Measurements from ENCODE around the gene COLQ.
A peak's percentile ranks its signal among the peaks of the same experiment; 100 is the strongest.

Gene COLQ

GRCh38 chr3:15454965-15455364 lies 66.5 kb downstream of the COLQ start:
- DNase-seq (ENCODE audit: low spot score), result no peak

- no peak for DNase-seq (ENCODE audit: low spot score)
Measured at GRCh38 chr3:15453991-15454625, 67.4 kb downstream of the COLQ start.

DNA sequence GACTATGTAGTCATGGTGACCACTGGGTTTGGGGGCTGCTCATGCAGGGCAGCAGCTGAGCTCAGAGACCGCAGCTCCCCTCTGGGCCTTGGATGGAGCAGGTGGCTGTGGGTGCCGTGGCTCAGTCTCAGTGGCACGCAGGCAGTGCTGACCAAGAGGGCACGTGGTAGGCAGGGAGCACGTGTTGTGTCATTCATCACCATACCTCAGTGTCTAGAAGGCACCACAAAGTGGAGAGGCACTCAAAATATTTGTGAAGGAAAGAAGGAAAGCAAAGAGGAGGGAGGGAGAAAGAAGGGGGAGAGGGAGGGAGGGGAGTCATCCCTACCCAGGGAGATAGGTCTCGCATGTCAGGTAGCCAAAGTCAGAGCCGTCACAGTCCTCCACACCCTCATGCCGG lies 68.0 kb downstream of the COLQ start:
- DNase-seq (ENCODE audit: low spot score), result no peak

- no peak for DNase-seq (ENCODE audit: low spot score)
Measured at GRCh38 chr3:15452961-15453360, 68.5 kb downstream of the COLQ start.

- DNase-seq (ENCODE audit: low spot score), result no peak
Measured at GRCh38 chr3:15452156-15452555, 69.3 kb downstream of the COLQ start.

GRCh38 chr3:15451216-15452113 lies 70.0 kb downstream of the COLQ start:
- DNase-seq (ENCODE audit: low spot score), result no peak

- no peak for DNase-seq (ENCODE audit: low spot score)
Measured at GRCh38 chr3:15450438-15451215, 70.9 kb downstream of the COLQ start.

- DNase-seq (ENCODE audit: low spot score), result no peak
Measured at GRCh38 chr3:15449489-15450224, 71.8 kb downstream of the COLQ start.

DNA sequence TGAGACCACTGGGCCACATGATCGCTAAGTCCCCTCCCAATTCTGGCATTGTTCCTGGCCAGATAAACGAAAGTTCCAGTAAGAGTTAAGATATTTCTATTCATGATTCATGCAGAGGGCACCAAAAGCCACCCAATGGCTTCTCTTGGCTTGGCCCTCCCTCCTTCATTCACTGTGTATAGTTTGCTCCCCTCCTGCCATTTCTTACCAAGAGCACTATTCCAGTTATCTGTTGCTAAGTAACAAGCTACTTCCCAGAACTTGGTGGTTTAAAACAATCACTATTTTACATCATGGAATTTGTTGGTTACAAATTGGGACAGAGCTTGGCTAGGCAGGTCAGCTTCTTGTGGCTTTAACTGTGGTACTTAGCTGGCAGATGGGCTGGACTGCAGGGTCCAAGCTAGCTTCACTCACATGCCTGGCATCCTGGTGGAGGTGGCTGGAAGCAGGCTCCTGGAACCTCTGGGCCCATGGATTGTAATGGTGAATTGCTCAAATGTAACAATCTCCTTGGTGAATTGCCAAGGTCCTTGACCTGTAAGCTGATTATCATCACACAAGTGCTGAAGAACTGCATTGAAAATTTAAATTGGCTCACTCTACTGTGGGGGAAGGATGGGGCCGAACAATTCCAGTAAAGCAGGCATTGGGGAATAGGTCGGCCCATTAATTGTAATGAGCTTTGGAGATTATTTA lies 77.5 kb downstream of the COLQ start:
- DNase-seq (ENCODE audit: low spot score), result no peak

DNA sequence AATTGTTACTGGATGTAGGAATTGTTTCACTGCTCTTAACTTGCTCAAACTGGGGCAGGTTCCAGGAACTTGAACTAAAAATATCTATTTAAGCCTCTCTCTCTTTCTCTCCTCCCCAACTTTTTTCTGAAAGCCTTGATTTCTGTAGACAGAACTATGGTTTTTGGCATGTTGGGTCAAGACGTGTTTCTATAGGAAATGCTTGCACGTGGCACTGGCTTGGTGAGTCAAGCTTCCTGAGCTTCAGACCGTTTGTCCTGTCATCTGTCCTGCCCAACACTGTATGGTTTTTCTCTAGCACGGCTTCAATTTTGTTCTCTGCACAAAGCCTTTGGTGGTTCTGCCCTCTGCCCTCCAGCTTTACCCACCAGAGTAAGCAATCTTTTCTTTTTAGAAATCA lies 80.6 kb downstream of the COLQ start:
- DNase-seq (ENCODE audit: low spot score), result no peak

DNA sequence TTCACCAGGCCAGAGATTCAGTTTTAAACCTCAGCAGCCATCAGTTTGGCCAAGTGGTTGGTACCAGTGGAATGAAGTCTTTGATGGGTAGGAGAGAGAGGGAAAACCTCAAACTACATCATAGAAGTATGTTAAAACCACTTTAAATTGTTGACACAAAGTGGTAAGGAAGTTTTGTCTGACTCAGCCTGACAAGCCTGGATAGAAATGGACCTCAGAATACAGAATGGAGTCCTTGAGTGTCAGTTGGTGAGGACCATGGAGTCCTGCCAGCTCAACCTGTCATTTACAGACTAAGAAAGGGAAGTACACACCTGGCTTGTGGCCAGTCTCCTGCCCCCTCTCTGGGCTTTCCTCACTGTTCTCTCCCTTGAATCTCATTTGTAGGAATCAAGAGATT lies 82.0 kb downstream of the COLQ start:
- peak; percentile 41 for DNase-seq (ENCODE audit: low spot score)

- DNase-seq (ENCODE audit: low spot score), result no peak
Measured at GRCh38 chr3:15438983-15439382, 82.5 kb downstream of the COLQ start.

DNA sequence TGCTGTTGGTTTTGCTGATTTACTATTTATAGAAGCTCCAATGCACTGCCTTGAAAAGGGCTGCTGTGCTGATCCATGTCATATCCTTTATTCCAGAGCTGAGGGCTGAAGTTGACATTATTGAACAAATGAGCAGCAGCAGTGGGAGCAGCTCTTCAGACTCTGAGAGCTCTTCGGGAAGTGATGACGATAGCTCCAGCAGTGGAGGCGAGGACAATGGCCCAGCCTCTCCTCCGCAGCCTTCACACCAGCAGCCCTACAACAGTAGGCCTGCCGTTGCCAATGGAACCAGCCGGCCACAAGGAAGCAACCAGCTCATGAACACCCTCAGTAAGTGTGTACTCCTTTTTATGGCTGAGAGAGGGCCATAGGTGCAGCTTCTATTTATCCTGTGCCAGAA lies 85.3 kb downstream of the COLQ start:
- DNase-seq (ENCODE audit: low spot score), result no peak

DNA sequence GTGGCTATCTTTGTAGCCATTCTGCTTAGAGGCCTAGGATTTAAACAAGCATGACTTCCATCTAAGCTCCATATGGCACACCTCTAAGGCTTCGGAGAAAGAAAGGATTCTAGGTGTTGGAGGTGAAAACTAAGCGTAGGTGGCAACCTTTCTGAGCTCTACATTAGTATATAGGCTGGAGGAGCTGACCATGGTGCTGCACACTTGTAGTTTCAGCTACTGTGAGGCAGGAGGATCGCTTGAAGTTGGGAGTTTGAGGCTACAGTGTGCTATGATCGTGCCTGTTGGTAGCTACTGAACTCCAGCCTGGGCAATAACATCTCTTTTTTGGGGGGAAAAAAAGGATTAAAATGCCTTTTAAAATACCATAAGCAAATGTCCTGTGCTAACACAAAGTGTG lies 86.8 kb downstream of the COLQ start:
- DNase-seq (ENCODE audit: low spot score), result no peak

GRCh38 chr3:15433531-15433930 lies 88.0 kb downstream of the COLQ start:
- no peak for DNase-seq (ENCODE audit: low spot score)

DNA sequence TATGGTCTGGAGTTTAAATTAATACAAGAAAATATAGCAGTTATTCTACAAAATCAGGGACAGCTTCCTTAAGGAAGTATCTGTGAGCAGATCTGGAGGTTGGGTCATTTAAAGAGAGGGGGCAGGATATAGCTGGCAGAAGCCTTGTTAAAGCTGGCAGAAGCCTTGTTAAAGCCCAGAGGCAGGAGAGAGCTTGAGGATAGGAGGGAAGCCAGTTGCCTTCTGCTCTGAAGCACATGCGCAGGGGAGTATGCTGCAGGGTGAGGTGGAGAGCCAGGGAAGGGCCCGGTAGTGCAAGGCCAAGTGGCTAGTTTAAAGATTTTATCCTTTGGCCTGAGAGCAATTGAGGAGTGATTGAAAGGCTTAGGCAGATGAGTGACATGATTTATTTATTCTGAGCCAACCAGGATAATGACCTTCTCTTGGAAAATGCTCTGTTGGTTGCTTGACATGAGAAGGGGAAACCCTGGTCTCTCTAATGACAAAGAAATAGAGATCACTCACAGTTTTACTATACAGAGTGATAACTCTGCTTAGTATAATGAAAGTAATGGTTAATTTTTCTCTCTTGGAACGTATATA lies 90.2 kb downstream of the COLQ start:
- DNase-seq (ENCODE audit: low spot score), result no peak

DNA sequence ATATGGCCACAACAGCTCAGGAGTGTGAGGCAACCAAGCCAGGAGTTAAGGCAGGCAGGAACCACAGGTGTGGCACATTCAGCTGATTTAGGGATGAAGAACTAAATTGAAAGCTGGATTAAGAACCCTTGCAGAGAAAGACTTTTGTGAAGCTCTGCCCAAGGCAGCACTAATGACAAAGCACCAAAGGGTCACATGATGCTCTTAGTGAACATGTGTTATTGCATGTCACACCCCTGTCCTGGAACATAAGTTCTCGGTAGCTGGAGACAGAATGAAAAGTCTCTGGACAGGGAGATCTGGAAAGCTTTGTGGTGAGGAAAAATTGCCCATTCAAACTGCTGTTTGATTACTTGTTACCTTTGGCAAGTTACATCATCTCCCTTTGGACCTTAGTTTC lies 90.9 kb downstream of the COLQ start:
- no peak for DNase-seq (ENCODE audit: low spot score)

DNA sequence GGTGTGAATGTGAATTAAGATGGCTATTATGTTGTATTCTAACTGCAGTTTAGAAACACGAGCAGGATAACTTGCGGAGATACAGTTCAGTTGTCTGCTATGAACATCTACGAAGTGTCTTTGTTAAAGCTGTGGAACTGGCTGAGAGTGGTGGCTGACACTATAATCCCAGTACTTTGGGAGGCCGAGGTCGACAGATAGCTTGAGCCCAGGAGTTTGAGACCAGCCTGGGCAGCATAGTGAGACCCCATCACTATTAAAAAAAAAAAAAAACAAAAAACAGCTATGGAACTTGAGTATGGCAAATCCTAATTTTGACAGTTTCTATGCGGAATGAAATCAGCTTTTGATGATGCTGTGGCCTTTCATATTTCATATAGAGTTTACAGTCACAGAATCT lies 92.4 kb downstream of the COLQ start:
- DNase-seq (ENCODE audit: low spot score), result no peak

- peak; percentile 51 for DNase-seq (ENCODE audit: low spot score)
Measured at GRCh38 chr3:15428539-15428938, 93.0 kb downstream of the COLQ start.

GRCh38 chr3:15427981-15428380 lies 93.5 kb downstream of the COLQ start:
- DNase-seq (ENCODE audit: low spot score), result no peak

Data from AG08396 (cell line).